GM12878 (cell line): ENCODE data around the gene CCDC15.
"Not testable (repeated sequence)": the region's sequence is repeated elsewhere in the genome, so short reads cannot be mapped to it uniquely, and the experiment has no call there.

Experiments
- BRCA1 ChIP-seq: IDR thresholded peaks from 2 replicates; pipeline ENCODE4 v1.6.1; 2011; ENCODE audit warnings: low read depth, low read length, improper control_type of control experiment
- EZH2 ChIP-seq: IDR thresholded peaks from 2 replicates; pipeline ENCODE4 v1.6.1; 2012; ENCODE audit warnings: low read depth, mild to moderate bottlenecking, control low read depth, inconsistent platforms, low read length, borderline replicate concordance; ENCODE audit not compliant: control insufficient read depth
- NR2C2 ChIP-seq: IDR thresholded peaks from 2 replicates; pipeline ENCODE4 v1.6.1; 2011; ENCODE audit warnings: borderline replicate concordance, low read depth; ENCODE audit not compliant: control insufficient read depth, insufficient read length
- YY1 ChIP-seq: IDR thresholded peaks from 2 replicates; pipeline ENCODE4 v1.6.1; 2011; ENCODE audit warnings: low read depth, mild to moderate bottlenecking, low read length
- TF ChIP-seq, protein P1 (sequence below), 3 experiments: IDR thresholded peaks in 2 of 3; conservative IDR thresholded peaks in 1 of 3; 2 replicates each; pipeline ENCODE4 v1.5.1; 2011; ENCODE audit warnings: low read depth in 3 of 3, low read length in 3 of 3, mild to moderate bottlenecking in 3 of 3, control low read depth in 2 of 3, moderate library complexity in 2 of 3, inconsistent platforms in 1 of 3, mixed read lengths in 1 of 3; ENCODE audit not compliant: control insufficient read depth in 2 of 3, insufficient read depth in 1 of 3; ENCODE audit errors: extremely low read depth in 1 of 3

GRCh38 chr11:125090151-125090550 lies 136.1 kb downstream of the CCDC15 start:
- TF ChIP-seq, protein P1, sequence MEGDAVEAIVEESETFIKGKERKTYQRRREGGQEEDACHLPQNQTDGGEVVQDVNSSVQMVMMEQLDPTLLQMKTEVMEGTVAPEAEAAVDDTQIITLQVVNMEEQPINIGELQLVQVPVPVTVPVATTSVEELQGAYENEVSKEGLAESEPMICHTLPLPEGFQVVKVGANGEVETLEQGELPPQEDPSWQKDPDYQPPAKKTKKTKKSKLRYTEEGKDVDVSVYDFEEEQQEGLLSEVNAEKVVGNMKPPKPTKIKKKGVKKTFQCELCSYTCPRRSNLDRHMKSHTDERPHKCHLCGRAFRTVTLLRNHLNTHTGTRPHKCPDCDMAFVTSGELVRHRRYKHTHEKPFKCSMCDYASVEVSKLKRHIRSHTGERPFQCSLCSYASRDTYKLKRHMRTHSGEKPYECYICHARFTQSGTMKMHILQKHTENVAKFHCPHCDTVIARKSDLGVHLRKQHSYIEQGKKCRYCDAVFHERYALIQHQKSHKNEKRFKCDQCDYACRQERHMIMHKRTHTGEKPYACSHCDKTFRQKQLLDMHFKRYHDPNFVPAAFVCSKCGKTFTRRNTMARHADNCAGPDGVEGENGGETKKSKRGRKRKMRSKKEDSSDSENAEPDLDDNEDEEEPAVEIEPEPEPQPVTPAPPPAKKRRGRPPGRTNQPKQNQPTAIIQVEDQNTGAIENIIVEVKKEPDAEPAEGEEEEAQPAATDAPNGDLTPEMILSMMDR (IDR thresholded peaks at IDR 0.05 in 2 of 3, conservative IDR thresholded peaks at IDR 0.05 in 1 of 3; ENCODE audit: control insufficient read depth in 2 of 3, extremely low read depth in 1 of 3, insufficient read depth in 1 of 3, low read depth in 3 of 3, low read length in 3 of 3), result not testable (repeated sequence)
- not testable (repeated sequence) for TF ChIP-seq YY1, BRCA1, EZH2, NR2C2
